Erythroblast (primary cell): ENCODE measurements around the gene PIGBOS1.

Experiments used
- GATA1 ChIP-seq: IDR thresholded peaks from 2 replicates; pipeline ENCODE4 v1.6.1; 2011; ENCODE audit warnings: low read depth, mild to moderate bottlenecking, control low read depth, low read length, moderate library complexity
- POLR2A ChIP-seq: IDR thresholded peaks from 2 replicates; pipeline ENCODE4 v1.6.1; 2011; ENCODE audit warnings: mild to moderate bottlenecking, low read length

GRCh38 chr15:55344206-55344605, 25.3 kb upstream of the PIGBOS1 start:
- TF ChIP-seq POLR2A, result no peak
- TF ChIP-seq GATA1, result no peak
